Astrocyte of the cerebellum (primary cell): Measurements from ENCODE around the gene DCC.

Source experiments
- DNase-seq: peaks from one replicate; pipeline ENCODE4 v3.0.0-alpha.2; 2011; ENCODE audit warnings: low read depth
- H3K4me3 ChIP-seq: 2 replicates; pipeline ENCODE4 v1.5.1; 2011; ENCODE audit warnings: mild to moderate bottlenecking, low read depth, low read length, moderate library complexity
- CTCF ChIP-seq: IDR thresholded peaks from 2 replicates; pipeline ENCODE4 v1.5.1; 2012; ENCODE audit warnings: low read length, low read depth, moderate library complexity, mild to moderate bottlenecking; ENCODE audit errors: missing control alignments
- in situ Hi-C: cut with HindIII; loops from 2 replicates; pipeline ENCODE4 v1.10.0; 2017; ENCODE audit warnings: low sequenced_read_pairs

DCC gene

GRCh38 chr18:53417003-53417402 lies 1077.0 kb downstream of the DCC start:
- no peak overlapping the region for H3K4me3 ChIP-seq
- no peak for TF ChIP-seq CTCF
- in situ Hi-C loops = no loop called here
- DNase-seq = no peak

- DNase-seq = no peak
- in situ Hi-C loops = no loop called here
- TF ChIP-seq CTCF = no peak
- no peak overlapping the region for H3K4me3 ChIP-seq
These were observed 1081.9 kb downstream of the DCC start for GRCh38 chr18:53421869-53422268.

- DNase-seq = no peak
- in situ Hi-C loops = no loop called here
- no peak for TF ChIP-seq CTCF
- no peak overlapping the region for H3K4me3 ChIP-seq
These were observed 1082.9 kb downstream of the DCC start for GRCh38 chr18:53422896-53423295.

- no peak for TF ChIP-seq CTCF
- in situ Hi-C loops = no loop called here
- no peak overlapping the region for H3K4me3 ChIP-seq
- no peak for DNase-seq
These were observed 1086.7 kb downstream of the DCC start for GRCh38 chr18:53426666-53427184.

GRCh38 chr18:53441761-53442414 lies 1101.9 kb downstream of the DCC start:
- in situ Hi-C loops = no loop called here
- TF ChIP-seq CTCF = no peak
- DNase-seq = no peak

GRCh38 chr18:53442415-53442783 lies 1102.4 kb downstream of the DCC start:
- no peak for TF ChIP-seq CTCF
- H3K4me3 ChIP-seq = no peak overlapping the region
- in situ Hi-C loops = no loop called here
- no peak for DNase-seq

More at GRCh38 chr18:53441761-53442414, 1101.9 kb downstream of the DCC start:
- no peak overlapping the region for H3K4me3 ChIP-seq
